ENCODE measurements around the gene PARP6.

PARP6 gene

DNA sequence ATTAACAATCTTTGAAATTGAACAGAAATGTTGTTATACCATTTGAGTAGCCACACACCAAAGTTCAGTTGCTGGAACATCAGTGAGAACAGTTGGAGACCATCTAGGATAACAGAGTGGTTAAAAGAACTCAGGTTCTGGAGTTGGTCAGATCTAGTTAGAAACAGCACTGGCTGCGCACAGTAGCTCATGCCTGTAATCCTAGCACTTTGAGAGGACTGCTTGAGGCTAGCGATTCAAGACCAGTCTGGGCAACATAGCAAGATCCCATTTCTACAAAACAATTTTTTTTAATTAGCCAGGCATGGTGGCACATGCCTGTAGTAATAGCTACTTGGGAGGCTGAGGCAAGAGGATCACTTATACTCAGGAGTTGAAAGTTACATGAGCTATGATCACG lies 33.8 kb downstream of the PARP6 start:
- H3K27me3 ChIP-seq (replicated peaks in 2 of 5; ENCODE audit: control insufficient read depth in 4 of 5, insufficient read depth in 5 of 5, low read length in 4 of 5): no peaks in the 10 kb centered on the region
- H3K9me3 ChIP-seq (ENCODE audit: control extremely low read depth in 1 of 5, control insufficient read depth in 4 of 5, insufficient read depth in 2 of 5, low read depth in 1 of 5, low read length in 4 of 5): no peaks in the 10 kb centered on the region
- ChIA-PET POLR2A (interaction anchor here (0.6 kb wide), 1 partner anchor 21 kb away, joined by 3 read pairs; no protein-coding TSS in a partner anchor), CTCF (interaction anchor here (0.9 to 2.2 kb wide), 3 partner anchors 12 to 40 kb away, joined by 3 to 7 read pairs (median 3); no protein-coding TSS in a partner anchor)
- H3K27ac ChIP-seq (ENCODE audit: insufficient read depth in 1 of 2, low read depth in 1 of 2, low read length in 2 of 2, poor library complexity in 1 of 2, severe bottlenecking in 2 of 2): peak overlapping the region in 1 of 2 experiments; percentile 22
- no peak for DNase-seq
- no peak overlapping the region for H3K4me3 ChIP-seq (ENCODE audit: control insufficient read depth in 1 of 7, extremely low read depth in 1 of 7, insufficient read depth in 4 of 7, low read depth in 2 of 7, low read length in 6 of 7)
- WGBS (ENCODE audit: insufficient coverage): no CpG with 5 or more reads among the region's 3 CpGs
- peaks cover 5 to 30% (median 19%) of the 10 kb centered on the region in 4 experiments for H3K4me1 ChIP-seq (ENCODE audit: control extremely low read depth in 1 of 4, control insufficient read depth in 4 of 4, insufficient read depth in 4 of 4, low read length in 3 of 4)
- peaks cover 7 to 38% (median 33%) of the 10 kb centered on the region in 4 experiments for H3K36me3 ChIP-seq (ENCODE audit: control insufficient read depth in 4 of 4, insufficient read depth in 4 of 4, low read length in 3 of 4)

DNA sequence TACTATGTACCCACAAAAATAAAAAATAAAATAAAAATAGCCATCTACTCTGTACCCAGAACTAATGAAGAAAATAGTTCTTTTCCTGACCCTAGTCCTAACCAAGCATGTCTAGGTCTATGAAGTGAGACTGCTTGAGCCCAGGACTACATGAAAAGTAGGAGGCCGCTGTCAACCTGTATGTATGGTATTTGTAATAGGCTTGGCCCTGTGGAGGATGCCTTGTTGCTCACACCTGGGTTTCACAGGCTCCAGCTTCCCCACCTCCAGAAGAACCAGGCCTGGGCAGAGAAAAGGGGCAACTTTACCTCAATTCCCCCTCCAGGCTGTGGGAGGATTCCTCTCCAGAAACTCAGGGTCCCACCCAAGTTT lies 34.5 kb downstream of the PARP6 start:
- POLR2A ChIA-PET: no interaction called here
- Histone ChIP-seq H3K9me3 (ENCODE audit: control extremely low read depth in 1 of 5, control insufficient read depth in 4 of 5, insufficient read depth in 2 of 5, low read depth in 1 of 5, low read length in 4 of 5) (no peaks in the 10 kb centered on the region), H3K27me3 (replicated peaks in 2 of 5; ENCODE audit: control insufficient read depth in 4 of 5, insufficient read depth in 5 of 5, low read length in 4 of 5) (no peaks in the 10 kb centered on the region), H3K4me1 (ENCODE audit: control extremely low read depth in 1 of 4, control insufficient read depth in 4 of 4, insufficient read depth in 4 of 4, low read length in 3 of 4) (peaks cover 5 to 32% (median 20%) of the 10 kb centered on the region in 4 experiments), H3K4me3 (ENCODE audit: control insufficient read depth in 1 of 7, extremely low read depth in 1 of 7, insufficient read depth in 4 of 7, low read depth in 2 of 7, low read length in 6 of 7) (no peak overlapping the region), H3K36me3 (ENCODE audit: control insufficient read depth in 4 of 4, insufficient read depth in 4 of 4, low read length in 3 of 4) (peaks cover 7 to 31% (median 26%) of the 10 kb centered on the region in 4 experiments), H3K27ac (ENCODE audit: insufficient read depth in 1 of 2, low read depth in 1 of 2, low read length in 2 of 2, poor library complexity in 1 of 2, severe bottlenecking in 2 of 2) (peak overlapping the region; percentile 33 to 79)
- WGBS (ENCODE audit: insufficient coverage): no CpG with 5 or more reads among the region's 1 CpG
- CTCF ChIA-PET: interaction anchor here (0.8 to 1.5 kb wide), 5 partner anchors 11 to 37 kb away, joined by 3 to 8 read pairs (median 3); no protein-coding TSS in a partner anchor
- DNase-seq: peak in 2 of 3 donors; percentile 11 to 28

DNA sequence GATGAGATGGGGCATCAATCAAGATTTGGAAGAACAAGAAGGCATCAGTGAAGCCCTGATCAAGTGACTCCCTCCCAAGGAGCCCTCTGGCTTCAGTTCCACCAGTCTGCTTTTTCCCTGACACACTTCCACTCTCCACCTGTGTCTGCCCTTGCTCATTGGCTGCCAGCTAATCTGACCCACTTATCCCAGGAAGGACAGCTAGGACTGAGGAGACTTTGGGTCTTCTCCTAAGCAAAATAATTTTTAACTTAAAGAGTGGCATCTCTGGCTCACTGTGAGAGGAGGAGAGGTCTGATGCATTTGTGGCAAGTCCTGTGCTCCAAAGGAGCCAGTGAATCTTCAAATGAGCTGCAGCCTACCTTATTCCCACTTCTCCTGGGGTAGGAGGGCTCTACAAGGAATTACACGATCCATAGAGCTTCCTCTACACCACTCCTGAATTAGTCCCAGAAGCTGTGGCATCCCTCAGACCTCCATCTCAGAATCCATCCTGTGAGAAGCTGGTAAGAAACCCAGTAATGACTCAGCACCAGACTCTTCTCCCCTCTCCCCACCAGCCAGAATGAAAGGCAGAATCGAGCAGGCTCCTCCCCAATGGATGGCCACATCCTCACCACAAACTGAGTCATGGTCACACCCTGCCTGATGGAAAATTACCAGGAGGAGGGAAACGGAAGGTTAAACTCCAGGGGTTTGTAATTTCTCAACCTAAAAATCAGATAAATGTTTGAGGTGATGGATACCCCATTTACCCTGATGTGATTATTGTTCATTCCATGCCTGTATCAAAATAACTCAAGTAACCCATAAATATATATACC lies 35.1 kb downstream of the PARP6 start:
- POLR2A ChIA-PET: no interaction called here
- WGBS (ENCODE audit: insufficient coverage): 0% methylated on average over 2 of the region's 3 CpGs
- DNase-seq: peak; percentile 91 to 95 (median 95)
- Histone ChIP-seq H3K36me3 (ENCODE audit: control insufficient read depth in 4 of 4, insufficient read depth in 4 of 4, low read length in 3 of 4) (peaks cover 7 to 25% (median 20%) of the 10 kb centered on the region in 4 experiments), H3K4me1 (ENCODE audit: control extremely low read depth in 1 of 4, control insufficient read depth in 4 of 4, insufficient read depth in 4 of 4, low read length in 3 of 4) (peaks cover 7 to 38% (median 25%) of the 10 kb centered on the region in 4 experiments), H3K9me3 (ENCODE audit: control extremely low read depth in 1 of 5, control insufficient read depth in 4 of 5, insufficient read depth in 2 of 5, low read depth in 1 of 5, low read length in 4 of 5) (no peaks in the 10 kb centered on the region), H3K27me3 (replicated peaks in 2 of 5; ENCODE audit: control insufficient read depth in 4 of 5, insufficient read depth in 5 of 5, low read length in 4 of 5) (no peaks in the 10 kb centered on the region), H3K4me3 (ENCODE audit: control insufficient read depth in 1 of 7, extremely low read depth in 1 of 7, insufficient read depth in 4 of 7, low read depth in 2 of 7, low read length in 6 of 7) (peak overlapping the region in 4 of 7 experiments; percentile 13 to 60 (median 57)), H3K27ac (ENCODE audit: insufficient read depth in 1 of 2, low read depth in 1 of 2, low read length in 2 of 2, poor library complexity in 1 of 2, severe bottlenecking in 2 of 2) (peak overlapping the region; percentile 34 to 79)
- CTCF ChIA-PET: interaction anchor here (0.8 to 1.5 kb wide), 5 partner anchors 10 to 37 kb away, joined by 3 to 8 read pairs (median 3); no protein-coding TSS in a partner anchor

DNA sequence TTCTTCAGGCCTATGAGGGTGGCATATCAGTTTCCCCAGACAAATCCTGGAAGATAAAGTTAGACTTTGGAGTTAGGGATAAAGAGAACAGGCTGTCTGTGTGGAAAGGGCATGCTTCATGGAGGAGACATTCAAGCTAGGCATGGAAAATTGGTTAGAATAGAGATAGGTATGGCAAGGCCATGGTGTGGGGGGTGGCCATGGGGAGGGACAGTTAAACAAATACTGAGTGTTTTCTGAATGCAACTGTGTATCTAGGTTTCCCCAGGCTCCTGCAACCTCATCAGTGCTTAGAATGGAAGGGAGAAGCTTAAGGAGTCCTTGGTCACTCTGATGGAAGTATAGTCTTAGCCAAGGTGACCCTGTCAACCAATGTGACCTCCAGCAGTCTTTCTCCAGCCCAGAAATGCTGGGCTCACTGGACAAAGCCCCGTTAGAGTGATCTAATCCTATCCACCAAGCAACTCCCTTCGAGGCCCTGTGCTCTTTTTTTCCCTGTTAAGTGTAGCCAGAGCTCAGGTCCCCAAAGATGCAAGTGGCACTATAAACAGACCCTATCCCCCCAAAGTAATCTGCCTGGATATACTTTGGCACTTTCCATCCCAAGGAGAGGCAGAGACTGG lies 35.9 kb downstream of the PARP6 start:
- CTCF ChIA-PET: interaction anchor here (1.1 to 1.4 kb wide), 2 partner anchors 10 to 36 kb away, joined by 5 to 8 read pairs; no protein-coding TSS in a partner anchor
- Histone ChIP-seq H3K4me1 (ENCODE audit: control extremely low read depth in 1 of 4, control insufficient read depth in 4 of 4, insufficient read depth in 4 of 4, low read length in 3 of 4) (peaks cover 12 to 45% (median 33%) of the 10 kb centered on the region in 4 experiments), H3K27ac (ENCODE audit: insufficient read depth in 1 of 2, low read depth in 1 of 2, low read length in 2 of 2, poor library complexity in 1 of 2, severe bottlenecking in 2 of 2) (peak overlapping the region in 1 of 2 experiments; percentile 79), H3K9me3 (ENCODE audit: control extremely low read depth in 1 of 5, control insufficient read depth in 4 of 5, insufficient read depth in 2 of 5, low read depth in 1 of 5, low read length in 4 of 5) (no peaks in the 10 kb centered on the region), H3K4me3 (ENCODE audit: control insufficient read depth in 1 of 7, extremely low read depth in 1 of 7, insufficient read depth in 4 of 7, low read depth in 2 of 7, low read length in 6 of 7) (peak overlapping the region in 3 of 7 experiments; percentile 56 to 60 (median 58)), H3K36me3 (ENCODE audit: control insufficient read depth in 4 of 4, insufficient read depth in 4 of 4, low read length in 3 of 4) (peaks cover 4 to 18% (median 13%) of the 10 kb centered on the region in 4 experiments), H3K27me3 (replicated peaks in 2 of 5; ENCODE audit: control insufficient read depth in 4 of 5, insufficient read depth in 5 of 5, low read length in 4 of 5) (no peaks in the 10 kb centered on the region)
- POLR2A ChIA-PET: interaction anchor here (0.6 kb wide), 1 partner anchor 479 kb away, joined by 3 read pairs; no protein-coding TSS in a partner anchor
- peak in 1 of 3 donors; percentile 1 for DNase-seq
- WGBS (ENCODE audit: insufficient coverage): no CpG with 5 or more reads among the region's 2 CpGs

DNA sequence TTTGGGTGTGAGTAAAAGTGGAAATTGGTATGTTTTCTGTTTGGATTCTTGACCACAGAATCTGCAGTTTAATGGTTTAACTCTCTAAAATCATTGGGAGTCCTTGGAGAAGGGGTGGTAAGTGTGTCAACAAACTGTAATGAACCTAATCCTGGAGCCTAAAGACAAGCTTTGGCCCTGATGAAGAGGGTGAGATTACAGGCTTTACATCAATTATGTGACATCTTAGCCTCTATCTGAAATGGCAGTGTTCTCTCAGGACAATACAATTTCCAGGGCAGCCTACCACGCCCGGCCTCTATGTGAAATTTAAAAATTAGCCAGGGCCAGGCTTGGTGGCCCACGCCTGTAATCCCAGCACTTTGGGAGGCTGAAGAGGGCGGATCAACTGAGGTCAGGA lies 37.1 kb downstream of the PARP6 start:
- Histone ChIP-seq H3K27ac (ENCODE audit: insufficient read depth in 1 of 2, low read depth in 1 of 2, low read length in 2 of 2, poor library complexity in 1 of 2, severe bottlenecking in 2 of 2) (no peak overlapping the region), H3K36me3 (ENCODE audit: control insufficient read depth in 4 of 4, insufficient read depth in 4 of 4, low read length in 3 of 4) (peaks cover 0 to 6% (median 2%) of the 10 kb centered on the region in 4 experiments), H3K27me3 (replicated peaks in 2 of 5; ENCODE audit: control insufficient read depth in 4 of 5, insufficient read depth in 5 of 5, low read length in 4 of 5) (no peaks in the 10 kb centered on the region), H3K4me1 (ENCODE audit: control extremely low read depth in 1 of 4, control insufficient read depth in 4 of 4, insufficient read depth in 4 of 4, low read length in 3 of 4) (peaks cover 12 to 47% (median 40%) of the 10 kb centered on the region in 4 experiments), H3K4me3 (ENCODE audit: control insufficient read depth in 1 of 7, extremely low read depth in 1 of 7, insufficient read depth in 4 of 7, low read depth in 2 of 7, low read length in 6 of 7) (no peak overlapping the region), H3K9me3 (ENCODE audit: control extremely low read depth in 1 of 5, control insufficient read depth in 4 of 5, insufficient read depth in 2 of 5, low read depth in 1 of 5, low read length in 4 of 5) (no peaks in the 10 kb centered on the region)
- DNase-seq: no peak
- ChIA-PET CTCF (no interaction called here), POLR2A (no interaction called here)
- WGBS (ENCODE audit: insufficient coverage): 100% methylated on average over 4 of the region's 4 CpGs

DNA sequence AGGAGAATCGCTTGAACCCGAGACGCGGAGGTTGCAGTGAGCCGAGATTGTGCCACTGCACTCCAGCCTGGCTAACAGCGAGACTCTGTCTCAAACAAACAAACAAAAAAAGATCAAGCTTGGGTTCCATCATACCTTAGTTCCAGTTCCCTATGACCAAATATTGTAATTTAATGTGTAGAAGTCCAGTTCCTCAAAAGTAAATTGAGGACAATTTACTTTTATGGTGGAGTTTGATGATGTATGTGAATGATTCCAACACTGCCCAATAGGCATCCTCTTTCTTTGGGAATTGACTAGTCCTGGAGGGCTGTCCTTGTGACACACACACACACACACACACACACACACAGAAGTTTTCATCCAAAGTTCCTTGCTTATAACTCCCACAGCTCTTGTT lies 38.6 kb downstream of the PARP6 start:
- CTCF ChIA-PET: no interaction called here
- POLR2A ChIA-PET: no interaction called here
- Histone ChIP-seq H3K27ac (ENCODE audit: insufficient read depth in 1 of 2, low read depth in 1 of 2, low read length in 2 of 2, poor library complexity in 1 of 2, severe bottlenecking in 2 of 2) (no peak overlapping the region), H3K36me3 (ENCODE audit: control insufficient read depth in 4 of 4, insufficient read depth in 4 of 4, low read length in 3 of 4) (peaks cover 0 to 9% (median 0%) of the 10 kb centered on the region in 4 experiments), H3K9me3 (ENCODE audit: control extremely low read depth in 1 of 5, control insufficient read depth in 4 of 5, insufficient read depth in 2 of 5, low read depth in 1 of 5, low read length in 4 of 5) (no peaks in the 10 kb centered on the region), H3K4me3 (ENCODE audit: control insufficient read depth in 1 of 7, extremely low read depth in 1 of 7, insufficient read depth in 4 of 7, low read depth in 2 of 7, low read length in 6 of 7) (no peak overlapping the region), H3K27me3 (replicated peaks in 2 of 5; ENCODE audit: control insufficient read depth in 4 of 5, insufficient read depth in 5 of 5, low read length in 4 of 5) (no peaks in the 10 kb centered on the region), H3K4me1 (ENCODE audit: control extremely low read depth in 1 of 4, control insufficient read depth in 4 of 4, insufficient read depth in 4 of 4, low read length in 3 of 4) (peaks cover 20 to 55% (median 51%) of the 10 kb centered on the region in 4 experiments)
- no peak for DNase-seq
- WGBS (ENCODE audit: insufficient coverage): 97% methylated on average over 5 of the region's 6 CpGs

Measured in common myeloid progenitor, CD34-positive (primary cell).